Measurements from ENCODE around the gene GOLM1. TPM values are rescaled to one million over a fixed set of nuclear protein-coding genes. Genes with fewer than 3 reads are reported as not detected.
A peak's percentile ranks its signal among the peaks of the same experiment; 100 is the strongest.
"Not testable (repeated sequence)": the region's sequence is repeated elsewhere in the genome, so short reads cannot be mapped to it uniquely, and the experiment has no call there.

GOLM1 gene, protein sequence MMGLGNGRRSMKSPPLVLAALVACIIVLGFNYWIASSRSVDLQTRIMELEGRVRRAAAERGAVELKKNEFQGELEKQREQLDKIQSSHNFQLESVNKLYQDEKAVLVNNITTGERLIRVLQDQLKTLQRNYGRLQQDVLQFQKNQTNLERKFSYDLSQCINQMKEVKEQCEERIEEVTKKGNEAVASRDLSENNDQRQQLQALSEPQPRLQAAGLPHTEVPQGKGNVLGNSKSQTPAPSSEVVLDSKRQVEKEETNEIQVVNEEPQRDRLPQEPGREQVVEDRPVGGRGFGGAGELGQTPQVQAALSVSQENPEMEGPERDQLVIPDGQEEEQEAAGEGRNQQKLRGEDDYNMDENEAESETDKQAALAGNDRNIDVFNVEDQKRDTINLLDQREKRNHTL
- 45.2 and 57.5 TPM in 2 replicates for total RNA-seq (2014; rRNA removed; shearing (Covaris generic))

GRCh38 chr9:86098824-86099700 lies at the start of gene GOLM1:
GOLM1 (minus strand) TSS chr9:86099558; CDS start chr9:86079320, 20,238 bp downstream.
- no peak for DNase-seq (ENCODE audit: low spot score)

- DNase-seq (ENCODE audit: low spot score), result not testable (repeated sequence)
Observed at GRCh38 chr9:86146671-86147070, 47.3 kb upstream of the GOLM1 start.

DNA sequence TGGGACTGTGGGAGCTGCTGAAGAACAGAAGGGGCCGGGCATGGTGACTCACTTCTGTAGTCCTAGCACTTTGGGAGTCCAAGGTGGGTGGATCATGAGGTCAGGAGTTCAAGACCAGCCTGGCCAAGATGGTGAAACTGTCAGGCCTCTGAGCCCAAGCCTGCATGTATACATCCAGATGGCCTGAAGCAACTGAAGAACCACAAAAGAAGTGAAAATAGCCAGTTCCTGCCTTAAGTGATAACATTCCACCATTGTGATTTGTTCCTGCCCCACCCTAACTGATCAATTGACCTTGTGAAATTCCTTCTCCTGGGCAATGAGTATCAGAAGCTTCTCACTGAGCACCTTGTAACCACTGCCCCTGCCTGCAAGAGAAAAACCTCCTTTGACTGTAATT lies 46.6 kb upstream of the GOLM1 start:
- not testable (repeated sequence) for DNase-seq (ENCODE audit: low spot score)

GRCh38 chr9:86142973-86143372 lies 43.6 kb upstream of the GOLM1 start:
- no peak for DNase-seq (ENCODE audit: low spot score)

GRCh38 chr9:86141843-86142242 lies 42.5 kb upstream of the GOLM1 start:
- no peak for DNase-seq (ENCODE audit: low spot score)

DNA sequence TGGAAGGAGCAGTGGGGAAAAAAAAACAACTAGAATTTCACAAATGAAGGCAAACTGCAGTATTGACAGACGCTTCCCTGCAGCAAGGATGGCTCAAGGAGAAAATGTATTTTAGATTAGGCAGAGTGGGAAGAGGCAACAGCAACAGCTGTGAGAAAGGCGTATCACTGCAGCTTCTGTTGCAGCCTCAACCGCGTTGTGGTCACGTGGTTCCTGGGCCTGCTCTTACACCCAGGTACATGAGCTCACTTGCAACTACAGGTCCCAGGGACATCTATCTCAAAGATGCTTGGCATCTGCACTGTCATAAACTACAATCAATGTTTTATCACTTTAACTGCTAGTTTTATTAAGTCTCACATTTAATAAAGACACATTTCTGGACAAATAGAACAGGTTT lies 36.0 kb upstream of the GOLM1 start:
- DNase-seq (ENCODE audit: low spot score), result no peak

DNA sequence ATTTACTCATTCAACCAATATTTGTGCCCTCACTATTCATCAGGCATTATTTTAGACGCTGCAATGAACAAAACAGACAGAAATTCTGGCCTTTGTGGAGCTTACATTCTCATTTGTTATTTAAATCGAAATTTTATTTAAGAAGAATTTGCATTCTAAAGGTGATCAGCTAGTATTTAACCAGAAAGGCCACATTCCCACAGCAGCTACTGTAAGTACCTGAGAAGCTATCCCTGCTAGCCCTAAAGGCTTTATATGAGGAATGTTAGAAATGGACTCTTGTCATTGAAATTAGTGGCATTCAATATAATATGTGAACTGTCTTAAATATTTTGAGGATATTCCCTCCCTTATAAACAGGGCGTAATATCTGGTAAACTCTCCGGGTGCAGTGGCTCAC lies 35.0 kb upstream of the GOLM1 start:
- DNase-seq (ENCODE audit: low spot score), result no peak

DNA sequence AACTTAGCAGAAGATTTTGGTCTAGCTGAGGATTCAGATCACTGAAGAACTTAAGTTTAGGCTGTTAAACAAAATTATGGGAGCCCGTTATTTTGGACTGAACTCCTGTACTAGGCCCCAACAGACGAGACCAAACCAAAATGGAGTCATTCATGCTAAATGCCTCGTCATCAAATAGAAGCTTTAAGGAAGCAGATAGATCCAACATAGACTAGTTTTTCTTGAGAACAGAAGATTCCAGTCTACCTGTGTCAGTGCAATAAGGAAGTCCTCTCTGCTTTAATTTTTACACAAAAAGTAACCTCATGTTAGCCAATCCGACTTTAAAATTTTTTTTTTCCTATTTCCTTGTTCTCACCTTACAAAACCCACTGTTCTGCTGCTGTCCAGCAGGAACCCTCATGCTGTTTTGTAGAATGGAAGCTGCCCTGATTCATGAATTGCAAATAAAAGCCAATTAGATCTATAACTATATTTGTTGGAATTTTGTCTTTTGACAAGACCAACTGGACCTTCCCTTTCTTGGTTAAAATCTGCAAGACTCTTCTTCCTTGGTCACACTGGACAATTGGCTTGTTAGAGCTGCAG lies 29.0 kb upstream of the GOLM1 start:
- DNase-seq (ENCODE audit: low spot score), result no peak

- DNase-seq (ENCODE audit: low spot score), result peak; percentile 97
Observed at GRCh38 chr9:86126998-86127972, 27.9 kb upstream of the GOLM1 start.

GRCh38 chr9:86122311-86122710 lies 23.0 kb upstream of the GOLM1 start:
- no peak for DNase-seq (ENCODE audit: low spot score)

- DNase-seq (ENCODE audit: low spot score), result no peak
Observed at GRCh38 chr9:86119457-86119856, 20.1 kb upstream of the GOLM1 start.

- no peak for DNase-seq (ENCODE audit: low spot score)
Observed at GRCh38 chr9:86116425-86116824, 17.1 kb upstream of the GOLM1 start.

- no peak for DNase-seq (ENCODE audit: low spot score)
Observed at GRCh38 chr9:86115886-86116285, 16.5 kb upstream of the GOLM1 start.

GRCh38 chr9:86112057-86112456 lies 12.7 kb upstream of the GOLM1 start:
- no peak for DNase-seq (ENCODE audit: low spot score)

GRCh38 chr9:86102626-86103025 lies 3.3 kb upstream of the GOLM1 start:
- DNase-seq (ENCODE audit: low spot score), result no peak

GRCh38 chr9:86099701-86100364 lies 475 bp upstream of the GOLM1 start:
- no peak for DNase-seq (ENCODE audit: low spot score)

GRCh38 chr9:86097510-86098224 lies 1.7 kb downstream of the GOLM1 start:
- DNase-seq (ENCODE audit: low spot score), result no peak

DNA sequence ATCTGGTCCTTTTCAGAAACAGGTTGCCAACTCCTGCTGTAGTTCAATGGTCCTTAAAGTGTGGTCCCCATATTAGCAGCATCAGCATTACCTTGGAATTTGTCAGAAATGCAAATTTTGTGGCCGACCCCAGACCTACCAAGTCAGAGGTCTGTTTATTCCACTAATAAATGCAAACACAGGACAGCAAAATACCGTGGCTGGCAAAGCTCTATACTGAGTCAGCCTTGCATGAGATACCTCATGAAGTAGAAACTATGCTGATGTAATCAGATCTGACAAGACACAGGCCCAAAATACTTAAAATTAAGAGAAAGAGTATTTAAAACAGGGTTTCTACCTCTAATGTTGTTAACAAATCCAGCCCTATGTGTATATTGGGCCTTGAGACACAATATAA lies 3.0 kb downstream of the GOLM1 start:
- DNase-seq (ENCODE audit: low spot score), result no peak

DNA sequence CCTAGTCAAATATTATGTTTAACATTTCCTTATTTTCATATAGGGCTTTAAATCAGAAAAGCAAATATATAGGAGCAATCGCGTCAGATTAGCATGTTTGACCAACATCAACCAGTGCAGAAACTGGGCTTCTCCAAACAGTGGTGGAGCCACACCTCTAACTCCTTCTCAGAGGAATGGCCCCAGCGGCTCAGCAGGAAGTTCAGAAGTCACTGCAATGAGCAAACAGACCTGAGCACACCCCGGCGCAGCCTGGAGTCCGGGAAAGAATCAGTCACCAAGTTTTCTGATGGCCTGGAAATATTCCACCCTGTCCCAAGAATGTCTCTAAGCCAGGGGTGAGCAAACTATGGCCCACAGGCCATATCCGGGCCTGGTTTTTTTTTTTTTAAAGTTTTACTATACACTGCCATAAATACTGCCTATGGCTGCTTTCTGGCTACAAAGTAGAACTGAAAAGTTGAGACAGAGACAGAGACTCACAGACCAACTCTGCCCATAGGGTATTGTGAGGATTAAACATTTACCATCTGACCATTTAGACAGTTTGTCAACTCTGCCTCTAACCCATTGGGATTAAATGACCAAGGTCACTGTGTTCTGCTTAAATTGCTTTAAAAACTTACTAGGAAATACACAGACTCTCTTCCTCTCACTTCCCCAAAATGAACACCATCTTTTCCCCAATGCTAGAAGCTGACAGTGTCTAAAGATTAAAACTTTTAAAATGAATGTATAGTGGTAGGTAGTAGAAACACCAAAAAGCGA lies 5.4 kb downstream of the GOLM1 start:
- peak; percentile 24 for DNase-seq (ENCODE audit: low spot score)

Measured in H4 (cell line).